ENCODE results near the gene DKKL1. TPM values are rescaled to one million over a fixed set of nuclear protein-coding genes. Genes with fewer than 3 reads are reported as not detected.
"Not testable (repeated sequence)": the region's sequence is repeated elsewhere in the genome, so short reads cannot be mapped to it uniquely, and the experiment has no call there.

Gene DKKL1
- total RNA-seq, 1 donor from 2014 or later = 5.2 TPM

DNA sequence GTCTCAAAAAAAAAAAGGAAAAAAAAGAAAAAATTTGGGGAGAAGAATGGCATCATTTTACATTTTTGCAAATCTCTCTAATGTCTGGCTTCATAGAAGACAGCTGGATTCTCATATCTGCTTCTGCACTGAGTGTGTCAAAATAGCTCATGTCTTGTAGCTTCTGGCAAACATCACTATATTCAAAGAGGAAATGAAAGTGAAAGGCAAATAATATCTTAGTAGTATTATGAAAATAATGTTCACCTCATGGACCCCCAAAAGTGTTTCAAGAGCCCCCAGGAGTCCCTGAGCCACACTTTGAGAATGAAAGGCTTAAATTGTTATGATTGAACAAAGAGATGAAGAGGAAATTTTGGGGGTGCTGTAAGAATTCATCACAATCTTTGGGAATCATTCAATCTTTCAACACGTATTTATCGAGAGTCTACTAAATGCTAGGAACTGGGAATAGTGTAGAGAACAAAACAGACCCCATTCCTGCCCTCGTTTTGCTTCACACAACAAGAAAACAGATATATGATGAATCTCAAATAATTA is 37.4 kb upstream of the DKKL1 start:
- DNase-seq (ENCODE audit: low spot score, unreplicated experiment) = no peak
- H3K27ac Mint-ChIP-seq = no peak overlapping the region
- peaks cover 3% of the 10 kb centered on the region for H3K4me1 Mint-ChIP-seq (ENCODE audit: low read depth)
- TF ChIP-seq, protein P1, sequence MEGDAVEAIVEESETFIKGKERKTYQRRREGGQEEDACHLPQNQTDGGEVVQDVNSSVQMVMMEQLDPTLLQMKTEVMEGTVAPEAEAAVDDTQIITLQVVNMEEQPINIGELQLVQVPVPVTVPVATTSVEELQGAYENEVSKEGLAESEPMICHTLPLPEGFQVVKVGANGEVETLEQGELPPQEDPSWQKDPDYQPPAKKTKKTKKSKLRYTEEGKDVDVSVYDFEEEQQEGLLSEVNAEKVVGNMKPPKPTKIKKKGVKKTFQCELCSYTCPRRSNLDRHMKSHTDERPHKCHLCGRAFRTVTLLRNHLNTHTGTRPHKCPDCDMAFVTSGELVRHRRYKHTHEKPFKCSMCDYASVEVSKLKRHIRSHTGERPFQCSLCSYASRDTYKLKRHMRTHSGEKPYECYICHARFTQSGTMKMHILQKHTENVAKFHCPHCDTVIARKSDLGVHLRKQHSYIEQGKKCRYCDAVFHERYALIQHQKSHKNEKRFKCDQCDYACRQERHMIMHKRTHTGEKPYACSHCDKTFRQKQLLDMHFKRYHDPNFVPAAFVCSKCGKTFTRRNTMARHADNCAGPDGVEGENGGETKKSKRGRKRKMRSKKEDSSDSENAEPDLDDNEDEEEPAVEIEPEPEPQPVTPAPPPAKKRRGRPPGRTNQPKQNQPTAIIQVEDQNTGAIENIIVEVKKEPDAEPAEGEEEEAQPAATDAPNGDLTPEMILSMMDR (IDR thresholded peaks at IDR 0.05; ENCODE audit: unreplicated experiment) = no peak
- peaks cover 35% of the 10 kb centered on the region for H3K36me3 Mint-ChIP-seq (ENCODE audit: insufficient read depth)
- no peak overlapping the region for H3K4me3 Mint-ChIP-seq (ENCODE audit: low read depth)
- H3K27me3 Mint-ChIP-seq = no peaks in the 10 kb centered on the region
- peaks cover 5% of the 10 kb centered on the region for H3K9me3 Mint-ChIP-seq (ENCODE audit: low read depth)

DNA sequence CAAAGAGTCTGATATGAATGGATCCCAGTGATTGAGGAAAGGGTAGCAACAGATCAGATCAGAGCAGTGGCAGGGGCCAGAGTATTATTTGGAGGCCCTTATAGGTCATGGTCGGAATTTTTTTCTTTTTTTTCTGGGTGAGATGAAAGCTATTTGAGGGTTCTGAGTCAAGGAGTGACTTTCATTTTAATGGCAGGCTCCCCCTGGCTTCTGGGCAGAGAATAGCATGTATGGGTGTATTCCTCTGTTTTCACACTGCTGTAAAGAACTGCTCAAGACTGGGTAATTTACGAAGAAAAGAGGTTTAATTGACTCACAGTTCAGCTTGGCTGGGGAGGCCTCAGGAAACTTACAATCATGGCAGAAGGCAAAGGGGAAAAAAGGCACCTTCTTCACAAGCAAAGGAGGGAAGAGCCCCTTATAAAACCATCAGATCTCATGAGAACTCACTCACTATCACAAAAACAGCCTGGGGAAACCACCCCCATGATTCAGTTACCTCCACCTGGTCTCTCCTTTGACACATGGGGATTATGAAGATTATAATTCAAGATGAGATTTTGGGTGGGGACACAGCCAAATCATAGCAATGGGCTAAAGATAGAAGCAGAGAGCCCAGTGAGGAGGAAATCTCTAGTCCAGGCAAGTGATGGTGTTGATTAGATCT is 35.7 kb upstream of the DKKL1 start:
- H3K4me3 Mint-ChIP-seq (ENCODE audit: low read depth) = no peak overlapping the region

DNA sequence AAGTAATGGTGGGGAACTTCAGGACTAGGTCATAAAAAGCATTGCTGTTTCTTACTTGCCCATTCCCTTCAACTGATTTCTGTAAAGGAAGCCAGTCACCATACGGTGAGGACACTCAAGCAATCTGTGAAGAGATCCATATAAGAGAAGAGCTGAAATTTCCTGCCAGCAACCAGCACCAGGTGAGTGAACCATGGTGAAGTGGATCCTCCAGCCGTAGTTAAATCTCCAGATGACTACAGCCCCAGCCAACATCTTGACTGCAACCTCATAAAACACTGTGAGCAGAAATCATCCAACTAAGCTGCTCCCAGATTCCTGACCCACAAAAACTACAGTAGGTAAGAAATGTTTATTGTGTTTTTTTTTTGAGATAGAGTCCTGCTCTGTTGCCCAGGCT is 34.9 kb upstream of the DKKL1 start:
- Mint-ChIP-seq H3K4me3 (ENCODE audit: low read depth) (no peak overlapping the region), H3K4me1 (ENCODE audit: low read depth) (peaks cover 3% of the 10 kb centered on the region)
- TF ChIP-seq, protein P1 (IDR thresholded peaks at IDR 0.05; ENCODE audit: unreplicated experiment) = no peak

More for the DNA sequence above, 35.7 kb upstream of the DKKL1 start:
- peaks cover 3% of the 10 kb centered on the region for H3K4me1 Mint-ChIP-seq (ENCODE audit: low read depth)
- H3K36me3 Mint-ChIP-seq (ENCODE audit: insufficient read depth) = peaks cover 24% of the 10 kb centered on the region
- TF ChIP-seq, protein P1 (IDR thresholded peaks at IDR 0.05; ENCODE audit: unreplicated experiment) = peak; percentile 57
- H3K9me3 Mint-ChIP-seq (ENCODE audit: low read depth) = peaks cover 5% of the 10 kb centered on the region
- no peak for DNase-seq (ENCODE audit: low spot score, unreplicated experiment)
- no peaks in the 10 kb centered on the region for H3K27me3 Mint-ChIP-seq
- H3K27ac Mint-ChIP-seq = no peak overlapping the region

DNA sequence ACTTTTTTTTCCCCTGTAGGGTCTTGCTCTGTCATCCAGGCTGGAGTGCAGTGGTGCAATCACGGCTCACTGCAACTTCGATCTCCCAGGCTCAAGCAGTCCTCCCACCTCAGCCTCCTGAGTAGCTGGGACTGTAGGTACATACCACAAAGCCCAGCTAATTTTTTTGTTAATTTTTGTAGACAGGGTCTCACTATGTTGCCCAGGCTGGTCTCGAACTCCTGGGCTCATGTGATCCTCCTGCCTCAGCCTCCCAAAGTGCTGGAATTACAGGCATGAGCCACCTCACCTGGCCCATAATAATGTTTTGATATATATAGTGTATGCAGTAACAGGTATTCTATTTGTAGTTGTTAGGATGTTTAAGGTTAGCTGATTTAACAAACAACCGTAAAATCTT is 32.5 kb upstream of the DKKL1 start:
- peaks cover 17% of the 10 kb centered on the region for H3K36me3 Mint-ChIP-seq (ENCODE audit: insufficient read depth)
- H3K27ac Mint-ChIP-seq; H3K9me3 Mint-ChIP-seq (ENCODE audit: low read depth); H3K4me1 Mint-ChIP-seq (ENCODE audit: low read depth); H3K4me3 Mint-ChIP-seq (ENCODE audit: low read depth); DNase-seq (ENCODE audit: low spot score, unreplicated experiment); H3K27me3 Mint-ChIP-seq: not testable (repeated sequence)

More for the DNA sequence above, 34.9 kb upstream of the DKKL1 start:
- Mint-ChIP-seq H3K27me3 (no peaks in the 10 kb centered on the region), H3K27ac (no peak overlapping the region), H3K9me3 (ENCODE audit: low read depth) (no peaks in the 10 kb centered on the region), H3K36me3 (ENCODE audit: insufficient read depth) (peaks cover 19% of the 10 kb centered on the region)
- no peak for DNase-seq (ENCODE audit: low spot score, unreplicated experiment)

DNA sequence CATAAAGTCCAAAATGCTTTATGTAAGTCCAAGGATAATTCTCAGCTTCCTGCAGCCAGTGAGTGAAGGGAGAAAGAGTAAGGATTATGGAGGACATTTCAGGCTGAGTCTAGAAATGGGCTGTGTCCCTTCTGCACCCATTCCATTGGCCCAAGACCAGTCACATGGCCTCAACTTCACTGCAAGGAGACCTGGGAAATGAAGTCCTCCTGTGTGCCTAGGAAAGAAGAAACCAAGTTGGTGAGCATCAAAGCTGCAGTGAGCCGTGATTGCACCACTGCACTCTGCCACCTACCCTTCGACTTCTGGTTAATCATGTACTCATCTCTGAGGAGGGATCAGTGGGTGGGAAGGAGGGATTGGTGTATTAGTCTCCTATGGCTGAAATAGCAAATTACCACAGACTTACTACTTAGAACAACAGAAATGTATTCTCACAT is 32.0 kb upstream of the DKKL1 start:
- H3K27me3 Mint-ChIP-seq = no peaks in the 10 kb centered on the region
- H3K9me3 Mint-ChIP-seq (ENCODE audit: low read depth) = no peaks in the 10 kb centered on the region
- peaks cover 3% of the 10 kb centered on the region for H3K4me1 Mint-ChIP-seq (ENCODE audit: low read depth)
- H3K36me3 Mint-ChIP-seq (ENCODE audit: insufficient read depth) = peaks cover 17% of the 10 kb centered on the region
- no peak for DNase-seq (ENCODE audit: low spot score, unreplicated experiment)
- H3K27ac Mint-ChIP-seq = no peak overlapping the region
- H3K4me3 Mint-ChIP-seq (ENCODE audit: low read depth) = no peak overlapping the region
- TF ChIP-seq, protein P1 (IDR thresholded peaks at IDR 0.05; ENCODE audit: unreplicated experiment) = no peak

DNA sequence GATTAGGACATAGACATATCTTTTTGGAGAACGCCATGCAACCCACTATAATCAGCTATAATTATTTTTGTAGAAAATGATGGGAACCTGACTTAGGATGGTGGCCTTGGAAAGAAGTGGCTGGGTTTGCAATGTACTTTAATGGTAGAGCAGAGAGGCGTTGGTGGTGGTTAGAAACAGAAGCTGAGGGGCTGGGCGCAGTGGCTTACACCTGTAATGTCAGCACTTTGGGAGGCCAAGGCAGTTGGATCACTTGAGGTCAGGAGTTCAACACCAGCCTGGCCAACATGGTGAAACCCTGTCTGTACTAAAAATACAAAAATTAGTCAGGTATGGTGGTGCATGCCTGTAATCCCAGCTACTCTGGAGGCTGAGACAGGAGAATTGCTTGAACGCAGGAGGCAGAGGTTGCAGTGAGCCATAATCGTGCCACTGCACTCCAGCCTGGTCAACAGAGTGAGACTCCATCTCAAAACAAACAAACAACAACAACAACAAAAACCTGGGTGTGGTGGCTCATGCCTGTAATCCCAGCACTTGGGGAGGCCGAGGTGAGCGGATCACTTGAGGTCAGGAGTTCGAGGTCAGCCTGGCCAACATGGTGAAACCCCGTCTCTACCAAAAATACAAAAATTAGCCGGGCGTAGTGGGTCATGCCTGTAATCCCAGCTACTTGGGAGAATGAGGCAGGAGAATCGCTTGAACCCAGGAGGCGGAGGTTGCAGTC is 30.8 kb upstream of the DKKL1 start:
- peak overlapping the region; percentile 76 for H3K27ac Mint-ChIP-seq
- not testable (repeated sequence) for H3K4me1 Mint-ChIP-seq (ENCODE audit: low read depth); DNase-seq (ENCODE audit: low spot score, unreplicated experiment); H3K9me3 Mint-ChIP-seq (ENCODE audit: low read depth); H3K27me3 Mint-ChIP-seq; H3K4me3 Mint-ChIP-seq (ENCODE audit: low read depth)
- peaks cover 16% of the 10 kb centered on the region for H3K36me3 Mint-ChIP-seq (ENCODE audit: insufficient read depth)

Data from progenitor cell of endocrine pancreas (in vitro differentiated cells).